HFFc6 (cell line): ENCODE data around the gene BLOC1S1. TPM values are rescaled to one million over a fixed set of nuclear protein-coding genes. Genes with fewer than 3 reads are reported as not detected.
A peak's percentile ranks its signal among the peaks of the same experiment; 100 is the strongest.

Experiments
- DNase-seq: peaks from one replicate; pipeline ENCODE4 v3.0.0-alpha.2; 2018
- H3K27ac Mint-ChIP-seq: 2 replicates; pipeline ENCODE4 v1.8.0; 2020; ENCODE audit warnings: mild to moderate bottlenecking, mixed read lengths
- H3K27me3 Mint-ChIP-seq: 2 replicates; pipeline ENCODE4 v1.8.0; 2021; ENCODE audit warnings: mild to moderate bottlenecking, moderate library complexity, mixed read lengths; ENCODE audit not compliant: insufficient read depth
- H3K36me3 Mint-ChIP-seq: 2 replicates; pipeline ENCODE4 v1.8.0; 2021; ENCODE audit warnings: low read depth, mixed read lengths
- H3K4me1 Mint-ChIP-seq: 2 replicates; pipeline ENCODE4 v1.8.0; 2020; ENCODE audit warnings: low read depth, mixed read lengths
- H3K4me3 Mint-ChIP-seq: 2 replicates; pipeline ENCODE4 v1.8.0; 2020; ENCODE audit warnings: mild to moderate bottlenecking, moderate library complexity, mixed read lengths
- H3K9me3 Mint-ChIP-seq: 2 replicates; pipeline ENCODE4 v1.8.0; 2020; ENCODE audit warnings: mild to moderate bottlenecking, mixed read lengths
- CTCF ChIP-seq: fragments of 200-600 bp; sonication (generic); IDR thresholded peaks from 2 replicates; pipeline ENCODE4 v1.5.0; 2021; ENCODE audit warnings: antibody characterized with exemption, mild to moderate bottlenecking
- total RNA-seq, 6 experiments: library from RNA; stranded (reverse); fragmentation: NEBNext Ultra II Directional; extraction: Animal tissue kit (Norgen Biotek cat#: 25700); gene quantifications; 2 replicates in 1 of 6; 3 replicates in 5 of 6; pipeline ENCODE4 v1.2.3, GENCODE V29; 2021

Gene BLOC1S1
- total RNA-seq, 6 experiments from 2014 or later, result 87.4 to 113 (median 104) TPM

- peaks cover 62% of the 10 kb centered on the region for H3K4me1 Mint-ChIP-seq
- H3K9me3 Mint-ChIP-seq, result no peaks in the 10 kb centered on the region
- H3K36me3 Mint-ChIP-seq, result peaks cover 43% of the 10 kb centered on the region
- TF ChIP-seq CTCF, result no peak
- peak overlapping the region; percentile 90 for H3K27ac Mint-ChIP-seq
- peak overlapping the region; percentile 93 for H3K4me3 Mint-ChIP-seq
- peak; percentile 66 for DNase-seq
- H3K27me3 Mint-ChIP-seq, result peaks cover 11% of the 10 kb centered on the region
Observed at GRCh38 chr12:55727643-55728185, 11.9 kb downstream of the BLOC1S1 start.

GRCh38 chr12:55728186-55728938, 12.5 kb downstream of the BLOC1S1 start:
- peaks cover 39% of the 10 kb centered on the region for H3K36me3 Mint-ChIP-seq
- peak overlapping the region; percentile 93 for H3K4me3 Mint-ChIP-seq
- H3K27me3 Mint-ChIP-seq, result peaks cover 11% of the 10 kb centered on the region
- DNase-seq, result peak; percentile 27
- peak overlapping the region; percentile 98 for H3K27ac Mint-ChIP-seq
- no peaks in the 10 kb centered on the region for H3K9me3 Mint-ChIP-seq
- peaks cover 58% of the 10 kb centered on the region for H3K4me1 Mint-ChIP-seq
- TF ChIP-seq CTCF, result peak; percentile 20; the same call in 1 of the 2 replicates

GRCh38 chr12:55728939-55729818, 13.3 kb downstream of the BLOC1S1 start, which contains the start of gene CD63:
TSS of gene CD63 (minus strand) at chr12:55729009. CDS start at chr12:55728341, 668 bp downstream.
- peaks cover 6% of the 10 kb centered on the region for H3K27me3 Mint-ChIP-seq
- peak within 1 kb of the TSS; percentile 98 for H3K27ac Mint-ChIP-seq
- no peak; the same call in none of the 2 replicates for TF ChIP-seq CTCF
- peaks cover 52% of the 10 kb centered on the region for H3K4me1 Mint-ChIP-seq
- peak within 1 kb of the TSS; percentile 93 for H3K4me3 Mint-ChIP-seq
- no peaks in the 10 kb centered on the region for H3K9me3 Mint-ChIP-seq
- H3K36me3 Mint-ChIP-seq, result peaks cover 33% of the 10 kb centered on the region
- peak; percentile 90 for DNase-seq

- TF ChIP-seq CTCF, result no peak
- peaks cover 25% of the 10 kb centered on the region for H3K36me3 Mint-ChIP-seq
- H3K4me1 Mint-ChIP-seq, result peaks cover 43% of the 10 kb centered on the region
- H3K9me3 Mint-ChIP-seq, result no peaks in the 10 kb centered on the region
- peak overlapping the region; percentile 98 for H3K27ac Mint-ChIP-seq
- peak; percentile 64 for DNase-seq
- H3K27me3 Mint-ChIP-seq, result peaks cover 6% of the 10 kb centered on the region
- peak overlapping the region; percentile 93 for H3K4me3 Mint-ChIP-seq
Observed at GRCh38 chr12:55729819-55730818, 14.3 kb downstream of the BLOC1S1 start.
